EL (cell line): ENCODE results near the gene SPAST.
"Not testable (repeated sequence)": the region's sequence is repeated elsewhere in the genome, so short reads cannot be mapped to it uniquely, and the experiment has no call there.

Experiments
- DNase-seq: peaks from one replicate; pipeline ENCODE4 v3.0.0-alpha.2; 2016

The SPAST gene, protein sequence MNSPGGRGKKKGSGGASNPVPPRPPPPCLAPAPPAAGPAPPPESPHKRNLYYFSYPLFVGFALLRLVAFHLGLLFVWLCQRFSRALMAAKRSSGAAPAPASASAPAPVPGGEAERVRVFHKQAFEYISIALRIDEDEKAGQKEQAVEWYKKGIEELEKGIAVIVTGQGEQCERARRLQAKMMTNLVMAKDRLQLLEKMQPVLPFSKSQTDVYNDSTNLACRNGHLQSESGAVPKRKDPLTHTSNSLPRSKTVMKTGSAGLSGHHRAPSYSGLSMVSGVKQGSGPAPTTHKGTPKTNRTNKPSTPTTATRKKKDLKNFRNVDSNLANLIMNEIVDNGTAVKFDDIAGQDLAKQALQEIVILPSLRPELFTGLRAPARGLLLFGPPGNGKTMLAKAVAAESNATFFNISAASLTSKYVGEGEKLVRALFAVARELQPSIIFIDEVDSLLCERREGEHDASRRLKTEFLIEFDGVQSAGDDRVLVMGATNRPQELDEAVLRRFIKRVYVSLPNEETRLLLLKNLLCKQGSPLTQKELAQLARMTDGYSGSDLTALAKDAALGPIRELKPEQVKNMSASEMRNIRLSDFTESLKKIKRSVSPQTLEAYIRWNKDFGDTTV

DNA sequence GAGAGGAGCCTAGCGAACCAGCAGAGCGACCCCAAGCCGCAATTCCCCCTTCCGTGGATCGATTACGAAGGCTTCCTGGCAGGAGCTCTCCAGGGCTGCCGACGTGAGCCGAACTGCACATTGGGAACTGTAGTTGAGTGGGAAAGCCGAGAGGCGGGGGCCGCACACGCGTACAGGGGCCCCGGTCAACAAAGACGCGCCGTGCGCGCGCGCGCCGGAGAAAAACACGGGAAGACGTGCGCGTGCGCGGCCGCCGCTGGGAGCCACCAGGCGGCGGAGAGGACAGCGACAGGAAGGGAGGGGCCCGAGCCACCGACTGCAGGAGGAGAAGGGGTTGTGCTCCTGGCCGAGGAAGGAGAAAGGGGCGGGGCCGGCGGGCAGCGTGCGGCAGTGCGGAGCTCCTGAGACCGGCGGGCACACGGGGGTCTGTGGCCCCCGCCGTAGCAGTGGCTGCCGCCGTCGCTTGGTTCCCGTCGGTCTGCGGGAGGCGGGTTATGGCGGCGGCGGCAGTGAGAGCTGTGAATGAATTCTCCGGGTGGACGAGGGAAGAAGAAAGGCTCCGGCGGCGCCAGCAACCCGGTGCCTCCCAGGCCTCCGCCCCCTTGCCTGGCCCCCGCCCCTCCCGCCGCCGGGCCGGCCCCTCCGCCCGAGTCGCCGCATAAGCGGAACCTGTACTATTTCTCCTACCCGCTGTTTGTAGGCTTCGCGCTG, at the start of gene SPAST:
SPAST (plus strand) TSS at position 247 of the 711 bp plus-strand sequence; CDS start at position 523, 276 bp downstream.
- DNase-seq, result peak; percentile 96

DNA sequence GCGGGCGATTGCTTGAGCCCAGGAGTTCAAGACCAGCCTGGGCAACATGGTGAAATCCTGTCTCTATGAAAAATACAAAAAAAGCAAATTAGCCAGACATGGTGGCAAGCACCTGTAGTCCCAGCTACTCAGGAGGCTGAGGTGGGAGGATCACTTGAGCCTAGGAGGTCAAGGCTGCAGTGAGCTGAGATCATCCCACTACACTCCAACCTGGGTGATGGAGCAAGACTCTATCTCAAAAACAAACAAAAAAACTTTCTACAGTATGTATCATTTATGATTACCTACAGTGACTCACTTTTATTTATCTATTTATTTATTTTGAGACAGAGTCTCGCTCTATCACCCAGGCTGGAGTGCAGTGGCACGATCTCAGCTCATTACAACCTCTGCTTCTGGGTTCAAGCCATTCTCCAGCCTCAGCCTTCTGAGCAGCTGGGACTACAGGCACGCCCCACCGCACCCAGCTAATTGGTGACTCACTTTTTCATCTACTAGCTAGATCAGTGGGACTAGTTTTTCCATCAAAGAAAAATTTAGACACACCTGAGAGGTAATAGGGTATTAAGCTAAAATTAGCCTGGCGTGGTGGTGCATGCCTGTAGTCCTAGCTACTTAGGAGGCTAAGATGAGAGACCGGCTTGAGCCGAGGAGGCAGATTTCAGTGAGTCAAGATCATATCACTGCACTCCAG, 44.4 kb upstream of the SPAST start:
- DNase-seq, result not testable (repeated sequence)

DNA sequence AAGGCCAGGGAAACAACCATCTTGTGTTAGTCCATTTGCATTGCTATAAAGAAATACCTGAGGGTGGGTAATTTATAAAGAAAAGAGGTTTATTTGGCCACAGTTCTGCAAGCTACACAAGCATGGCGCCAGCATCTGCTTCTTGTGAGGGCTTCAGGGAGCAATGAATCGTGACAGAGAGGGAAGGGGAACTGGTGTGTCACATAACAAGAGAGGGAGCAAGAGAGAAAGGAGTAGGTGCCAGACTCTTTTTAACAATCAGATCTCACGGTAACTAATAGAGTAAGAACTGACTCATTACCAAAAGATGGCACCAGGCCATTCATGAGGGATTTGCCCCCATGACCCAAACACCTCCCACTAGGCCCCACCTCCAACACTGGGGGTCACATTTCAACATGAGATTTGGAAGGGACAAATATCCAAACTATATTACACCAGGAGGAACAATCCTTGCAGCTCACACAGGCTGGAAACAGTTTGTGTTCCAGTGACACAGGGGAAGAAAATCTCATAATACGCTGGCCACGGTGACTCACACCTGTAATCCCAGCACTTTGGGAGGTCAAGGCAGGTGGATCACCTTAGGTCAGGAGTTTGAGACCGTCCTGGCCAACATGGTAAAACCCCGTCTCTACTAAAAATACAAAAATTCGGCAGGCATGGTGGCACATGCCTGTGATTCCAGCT, 29.0 kb upstream of the SPAST start:
- peak; percentile 18 for DNase-seq

DNA sequence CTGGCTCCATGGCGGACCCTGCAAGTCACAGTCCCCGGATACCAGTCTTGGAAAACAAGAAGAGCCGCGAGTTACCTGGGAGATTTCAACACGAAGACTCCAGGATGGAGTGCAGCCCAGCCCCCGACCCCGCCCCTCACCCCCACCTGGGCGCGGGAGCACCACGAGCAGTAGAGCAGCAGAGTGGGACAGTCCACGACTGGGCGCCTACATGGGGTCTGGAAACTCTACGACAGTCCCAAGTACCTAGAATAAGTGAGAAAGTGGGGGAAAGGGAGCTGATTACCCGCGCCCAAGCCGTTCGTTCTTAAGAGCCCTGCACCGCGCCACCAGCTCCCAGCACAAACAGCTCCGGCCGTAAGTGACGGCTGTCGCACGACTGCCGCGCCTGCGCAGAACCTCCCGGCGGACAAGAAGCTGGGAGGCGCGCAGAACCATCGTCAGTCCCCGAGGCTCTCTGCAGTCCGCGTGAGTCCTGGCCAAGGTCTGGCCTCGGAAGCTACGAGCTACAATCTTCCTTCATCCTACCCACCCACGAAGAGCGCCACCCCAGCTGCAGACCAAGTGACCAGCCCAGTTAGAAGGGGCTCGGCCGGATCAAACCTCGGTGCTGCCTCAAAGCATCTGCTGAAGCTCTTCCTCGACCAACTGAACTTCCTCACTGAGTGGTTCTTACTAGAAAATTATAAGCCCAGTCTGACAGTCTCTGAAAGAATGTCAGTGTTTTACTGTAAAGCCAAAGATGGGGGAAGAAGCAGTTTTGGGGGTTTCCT, 23.7 kb upstream of the SPAST start, which contains the start of gene DPY30:
DPY30 (minus strand) TSS at position 359 of the 773 bp plus-strand sequence; CDS start at position 10, 349 bp downstream.
- peak; percentile 93 for DNase-seq

DNA sequence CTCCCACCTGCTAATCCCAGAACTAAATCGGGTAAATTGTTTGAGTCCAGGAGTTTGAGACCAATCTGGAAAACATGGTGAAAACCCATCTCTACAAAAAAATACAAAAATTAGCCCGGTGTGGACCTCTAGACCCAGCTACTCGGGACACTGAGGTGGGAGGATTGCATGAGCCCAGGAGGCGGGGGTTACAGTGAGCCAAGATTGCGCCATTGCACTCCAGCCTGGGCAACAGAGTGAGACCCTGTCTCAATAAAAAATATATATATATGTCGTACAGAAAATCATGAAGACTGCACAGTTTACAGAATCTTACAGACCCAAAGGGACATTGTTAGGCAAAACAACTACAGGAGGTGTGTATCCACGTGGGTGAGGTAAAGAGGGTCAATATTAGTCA, 19.8 kb upstream of the SPAST start:
- no peak for DNase-seq

DNA sequence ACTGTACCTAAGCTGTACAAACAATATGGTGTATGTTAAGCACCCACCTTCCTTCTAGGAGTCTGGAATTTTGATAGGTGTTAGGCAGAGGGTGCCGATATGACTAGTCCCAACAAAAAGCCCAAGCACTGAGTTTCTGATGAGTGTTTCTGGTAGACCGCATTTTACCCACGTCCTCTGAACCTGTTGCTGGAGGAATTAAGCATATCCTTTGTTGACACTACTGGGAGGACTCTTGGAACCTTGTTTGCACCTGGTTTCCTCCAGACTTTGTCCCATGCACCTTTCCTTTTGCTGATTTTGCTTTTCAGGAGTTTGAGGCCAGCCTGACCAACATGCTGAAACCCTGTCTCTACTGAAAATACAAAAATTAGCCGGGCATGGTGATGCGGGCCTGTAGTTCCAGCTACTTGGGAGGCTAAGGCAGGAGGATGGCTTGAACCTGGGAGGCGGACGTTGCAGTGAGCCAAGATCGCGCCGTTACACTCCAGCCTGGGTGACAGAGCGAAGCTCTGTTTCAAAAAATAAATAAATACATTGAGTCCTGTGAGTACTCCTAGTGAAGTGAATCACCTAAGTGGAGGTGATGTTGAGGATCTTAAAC, 11.4 kb upstream of the SPAST start:
- DNase-seq, result no peak

DNA sequence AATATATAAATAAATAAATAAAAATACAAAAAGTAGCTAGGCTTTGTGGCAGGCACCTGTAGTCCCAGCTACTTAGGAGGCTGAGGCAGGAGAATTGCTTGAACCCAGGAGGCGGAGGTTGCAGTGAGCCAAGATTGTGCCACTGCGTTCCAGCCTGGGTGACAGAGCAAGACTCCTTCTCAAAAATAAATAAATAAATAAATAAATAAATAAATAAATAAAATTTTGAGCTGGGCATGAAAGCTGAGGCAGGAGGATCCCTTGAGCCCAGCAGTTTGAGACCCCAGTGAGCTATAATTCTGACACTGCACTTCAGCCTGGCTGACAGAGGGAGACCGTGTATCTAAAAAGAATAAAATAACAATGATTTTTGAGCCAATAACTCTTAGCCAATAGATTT, 8.8 kb upstream of the SPAST start:
- not testable (repeated sequence) for DNase-seq

DNA sequence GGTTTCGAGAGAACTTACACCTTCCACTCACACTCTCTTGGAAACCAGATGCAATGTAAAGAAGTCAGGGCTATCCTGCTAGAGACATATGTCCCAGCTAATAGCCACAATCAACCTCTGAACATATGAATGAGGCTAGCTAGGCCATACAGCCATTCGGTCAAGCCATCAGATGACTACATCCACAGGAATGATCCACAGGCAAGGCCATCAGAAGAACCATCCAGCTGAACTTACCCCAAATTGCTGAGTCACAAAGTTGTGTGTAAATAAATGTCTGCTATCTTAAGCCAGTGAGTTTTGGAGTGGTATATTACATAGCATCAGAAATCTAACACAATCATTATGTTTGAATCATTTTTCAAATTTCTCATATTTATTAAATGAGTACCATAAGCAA, 5.2 kb upstream of the SPAST start:
- peak; percentile 67 for DNase-seq

DNA sequence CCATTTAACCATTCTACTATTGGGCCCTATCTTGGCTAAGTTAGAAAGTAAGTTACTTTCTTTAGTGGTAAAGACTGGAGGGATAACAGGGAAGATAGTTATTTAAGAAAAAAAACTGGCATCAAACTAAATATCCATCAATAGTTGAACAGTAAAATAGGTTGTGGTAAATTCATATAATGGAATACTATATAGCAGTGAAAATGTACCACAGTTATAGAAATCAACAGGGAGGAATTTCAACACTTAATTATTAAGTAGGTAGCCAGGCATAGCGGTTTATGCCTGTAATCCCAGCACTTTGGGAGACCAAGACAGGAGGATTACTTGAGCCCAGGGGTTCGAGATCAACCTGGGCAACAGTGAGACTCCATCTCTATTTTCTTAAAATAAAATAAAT, 3.1 kb upstream of the SPAST start:
- no peak for DNase-seq

DNA sequence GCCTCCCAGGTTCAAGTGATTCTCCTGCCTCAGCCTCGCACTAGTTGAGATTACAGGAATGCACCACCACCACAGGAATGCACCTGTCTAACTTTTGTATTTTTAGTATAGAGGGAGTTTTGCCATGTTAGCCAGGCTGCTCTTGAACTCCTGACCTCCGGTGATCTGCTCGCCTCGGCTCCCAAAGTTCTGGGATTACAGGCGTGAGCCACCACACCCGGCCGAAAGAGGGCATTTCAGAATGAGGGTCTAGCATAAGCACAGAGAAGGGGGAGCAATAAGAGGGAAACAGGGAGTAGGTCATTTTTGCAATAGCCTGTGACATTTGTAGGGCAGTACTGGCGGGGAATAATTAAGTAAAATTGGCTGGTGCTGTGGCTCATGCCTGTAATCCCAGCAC, 1.9 kb upstream of the SPAST start:
- no peak for DNase-seq

DNA sequence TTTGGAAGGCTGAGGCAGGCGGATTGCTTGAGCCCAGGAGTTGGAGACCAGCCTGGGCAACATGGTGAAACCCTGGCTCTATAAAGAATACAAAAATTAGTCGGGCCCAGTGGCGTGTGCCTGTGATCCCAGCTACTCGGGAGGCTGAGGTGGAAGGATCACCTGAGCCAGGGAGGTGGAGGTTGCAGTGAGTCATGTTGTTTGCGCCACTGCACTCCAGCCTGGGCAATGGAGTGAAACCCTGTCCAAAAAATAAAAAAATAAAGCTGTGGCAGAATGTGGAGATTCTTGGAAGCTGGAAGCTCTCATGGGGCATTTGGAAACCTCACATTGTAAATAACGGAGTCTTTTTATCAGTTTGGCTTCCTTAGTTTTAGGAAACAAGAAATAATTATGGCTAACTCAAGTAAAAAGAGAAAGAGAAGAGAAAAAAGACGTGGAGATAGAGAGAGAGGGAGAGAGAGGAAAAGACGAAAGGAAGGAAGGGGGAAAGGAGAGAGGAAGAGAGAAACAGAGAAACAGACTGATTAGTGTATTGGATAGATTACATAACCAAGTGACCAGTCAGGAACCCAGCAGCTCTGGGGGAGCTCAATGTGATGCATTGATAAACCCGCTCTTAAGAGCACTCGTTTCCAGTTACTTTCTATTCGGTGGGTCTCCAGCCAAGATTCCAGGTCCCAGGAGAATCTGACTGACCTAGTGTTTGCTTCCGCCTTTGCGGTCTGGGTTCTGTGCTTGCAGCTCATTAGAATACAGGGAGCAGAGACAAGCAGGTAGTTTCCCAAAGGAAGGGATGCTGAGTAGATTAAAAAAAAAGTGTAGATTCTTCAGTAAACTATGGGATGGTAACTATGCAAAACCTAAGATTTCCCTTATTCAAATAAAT, 1.1 kb upstream of the SPAST start:
- DNase-seq, result peak; percentile 28

DNA sequence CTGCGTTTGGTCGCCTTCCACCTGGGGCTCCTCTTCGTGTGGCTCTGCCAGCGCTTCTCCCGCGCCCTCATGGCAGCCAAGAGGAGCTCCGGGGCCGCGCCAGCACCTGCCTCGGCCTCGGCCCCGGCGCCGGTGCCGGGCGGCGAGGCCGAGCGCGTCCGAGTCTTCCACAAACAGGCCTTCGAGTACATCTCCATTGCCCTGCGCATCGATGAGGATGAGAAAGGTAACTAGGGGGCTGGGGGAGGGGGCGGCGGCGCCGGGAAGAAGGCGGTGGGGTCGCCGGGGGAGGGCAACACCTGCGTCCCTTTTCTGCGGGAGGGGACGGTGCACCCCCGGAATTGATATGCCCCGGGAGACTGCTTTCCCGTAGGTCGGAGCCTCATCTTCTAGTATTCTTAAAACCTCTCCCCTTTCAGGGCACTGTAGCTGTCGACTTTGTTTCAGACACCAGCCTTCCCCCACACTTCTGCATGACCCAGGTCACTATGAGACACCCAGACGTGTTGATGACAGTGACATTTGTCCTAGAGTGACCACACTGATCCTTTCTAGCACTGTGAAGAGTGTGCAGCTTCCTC, 755 bp downstream of the SPAST start:
- DNase-seq, result peak; percentile 6

DNA sequence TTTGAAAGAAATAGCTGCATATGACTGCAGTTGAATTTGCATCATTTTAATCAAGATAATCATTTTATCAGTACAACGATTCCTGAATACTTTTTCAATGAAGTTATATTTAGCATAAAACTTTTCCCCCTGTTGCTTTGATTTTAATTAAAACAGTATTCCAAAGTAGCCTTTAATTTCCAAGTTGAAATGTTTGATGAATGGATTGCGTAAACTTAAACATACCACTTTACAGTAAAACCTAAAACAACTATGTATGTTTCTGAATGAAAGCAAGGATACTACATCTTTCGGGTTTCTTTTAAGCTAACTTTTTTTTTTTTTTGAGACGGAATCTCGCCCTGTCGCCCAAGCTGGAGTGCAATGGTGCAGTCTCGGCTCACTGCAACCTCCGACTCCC, 1.4 kb downstream of the SPAST start:
- no peak for DNase-seq

DNA sequence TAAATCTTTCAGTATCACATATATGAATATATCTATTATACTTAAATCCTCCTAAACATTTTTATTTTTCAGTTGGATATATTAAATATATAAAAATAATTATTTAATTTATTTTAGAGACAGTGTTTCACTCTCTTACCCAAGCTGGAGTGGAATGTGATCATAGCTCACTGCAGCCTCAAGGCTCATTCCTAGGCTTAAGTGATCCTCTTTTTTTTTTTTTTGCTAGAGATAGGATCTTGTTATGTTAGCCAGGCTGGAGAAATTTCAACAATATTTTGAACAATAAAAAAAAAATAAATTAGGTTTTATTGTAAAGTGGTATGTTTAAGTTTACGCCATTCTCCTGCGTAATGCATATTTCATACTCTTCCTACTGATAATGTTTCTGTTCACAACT, 4.2 kb downstream of the SPAST start:
- DNase-seq, result no peak

DNA sequence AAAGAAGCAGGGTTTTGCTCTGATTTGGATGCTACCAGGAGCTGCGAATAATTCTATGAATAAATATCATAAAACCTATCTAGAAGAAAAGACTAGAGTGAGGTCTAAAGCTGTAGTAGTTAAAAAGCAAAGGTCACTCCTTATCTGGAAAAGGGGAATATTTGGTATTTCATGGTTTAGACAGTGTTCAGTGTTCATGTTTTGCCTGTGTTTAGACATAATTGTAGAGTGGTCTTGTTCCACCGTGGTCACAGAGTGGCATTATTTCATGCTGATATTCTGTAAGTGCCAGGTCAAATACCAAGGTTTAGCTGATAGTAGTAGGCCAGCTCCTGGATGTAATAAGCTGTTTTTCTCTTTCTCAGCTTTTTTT, 10.8 kb downstream of the SPAST start:
- no peak for DNase-seq

DNA sequence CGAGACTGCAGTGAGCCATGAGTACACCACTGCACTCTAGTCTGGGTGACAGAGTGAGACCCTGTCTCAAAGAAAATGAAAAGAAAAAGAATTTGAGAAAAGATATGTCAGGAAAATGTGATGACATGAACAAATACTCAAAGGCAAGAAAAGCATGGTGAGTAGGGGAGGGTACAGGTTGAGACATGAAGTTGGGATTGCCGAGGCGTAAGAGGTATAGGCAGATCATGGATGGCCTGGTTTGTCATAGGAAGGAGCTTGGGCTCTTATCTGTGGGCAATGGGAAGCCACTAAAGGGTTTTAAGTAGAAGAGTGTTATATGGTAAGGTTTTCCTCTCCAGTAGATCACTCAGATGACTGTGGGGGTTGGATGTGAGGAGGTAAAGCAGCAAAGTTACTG, 32.3 kb downstream of the SPAST start:
- DNase-seq, result no peak

DNA sequence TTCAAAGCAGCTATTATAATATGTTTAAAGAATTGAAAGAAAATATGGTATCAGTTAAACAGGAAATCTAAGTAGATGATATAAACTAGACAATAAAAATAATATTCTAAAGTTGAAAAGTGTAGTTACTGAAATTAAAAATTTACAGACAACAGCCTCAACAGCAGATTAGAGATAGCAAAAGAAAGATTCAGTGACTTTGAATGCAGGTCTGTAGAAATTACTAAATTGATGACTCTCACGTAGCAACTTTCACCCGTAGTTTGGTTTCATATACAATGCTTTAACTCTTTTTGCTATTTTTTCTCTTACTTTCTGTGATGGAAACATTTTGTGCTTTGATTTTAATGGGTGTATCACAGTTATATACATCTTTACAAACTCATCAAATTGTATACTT, 44.8 kb downstream of the SPAST start:
- no peak for DNase-seq

DNA sequence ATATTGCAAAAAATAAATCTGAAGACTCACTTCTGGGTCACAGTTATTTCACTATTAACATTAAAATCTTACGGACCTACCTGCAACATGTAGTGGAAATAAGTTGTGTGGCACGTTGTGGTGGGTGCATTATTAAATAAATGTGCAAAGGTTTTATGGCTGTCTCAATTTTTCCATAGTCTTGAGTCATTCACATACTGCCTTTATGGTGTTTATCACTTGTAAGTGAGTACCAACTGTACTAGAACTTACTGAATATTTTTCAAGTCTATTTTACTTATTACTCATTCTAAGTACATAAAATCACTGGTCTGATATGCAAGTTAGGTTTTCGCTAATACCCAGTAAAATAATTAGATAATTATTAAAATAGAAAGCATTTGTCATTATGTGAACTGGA, 54.7 kb downstream of the SPAST start:
- DNase-seq, result no peak

DNA sequence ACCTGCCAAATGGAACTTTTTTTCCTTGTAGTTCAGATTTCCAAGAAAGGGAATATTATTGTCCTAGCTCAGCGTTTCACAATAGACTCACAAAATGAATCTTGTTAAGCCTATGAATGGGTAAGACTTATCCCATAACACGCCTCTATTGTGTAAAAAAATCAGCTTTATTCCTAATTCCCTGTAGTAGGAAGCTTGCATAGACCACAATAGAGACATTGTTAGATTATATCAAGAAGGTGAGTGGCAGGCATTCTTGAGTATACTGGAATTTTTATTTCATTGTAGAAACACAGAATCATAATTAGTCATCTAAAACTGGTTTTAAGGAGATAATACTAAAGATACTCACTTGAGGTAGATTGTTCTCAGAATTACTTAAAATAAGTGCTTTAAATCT, 55.8 kb downstream of the SPAST start:
- no peak for DNase-seq

DNA sequence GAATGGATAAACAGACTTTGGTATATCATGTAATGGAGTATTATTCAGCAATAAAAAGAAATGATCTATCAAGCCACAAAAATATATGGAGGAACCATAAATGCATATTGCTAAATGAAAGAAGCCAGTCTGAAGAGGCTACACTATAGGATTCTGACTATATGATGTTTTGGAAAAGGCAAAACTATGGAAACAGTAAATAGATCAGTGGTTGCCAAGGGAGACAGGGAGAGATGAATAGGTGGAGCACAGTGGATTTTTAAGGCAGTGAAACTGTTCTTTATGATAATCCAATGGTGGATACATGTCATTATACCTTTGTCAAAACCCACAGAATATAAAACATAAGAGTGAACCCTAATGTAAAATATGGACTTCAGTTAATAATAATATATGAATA, 61.3 kb downstream of the SPAST start:
- no peak for DNase-seq
